ENCODE results near the gene SPDYE11.
"Not testable (repeated sequence)": the region's sequence is repeated elsewhere in the genome, so short reads cannot be mapped to it uniquely, and the experiment has no call there.

Gene SPDYE11, protein sequence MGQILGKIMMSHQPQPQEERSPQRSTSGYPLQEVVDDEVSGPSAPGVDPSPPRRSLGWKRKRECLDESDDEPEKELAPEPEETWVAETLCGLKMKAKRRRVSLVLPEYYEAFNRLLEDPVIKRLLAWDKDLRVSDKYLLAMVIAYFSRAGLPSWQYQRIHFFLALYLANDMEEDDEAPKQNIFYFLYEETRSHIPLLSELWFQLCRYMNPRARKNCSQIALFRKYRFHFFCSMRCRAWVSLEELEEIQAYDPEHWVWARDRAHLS

DNA sequence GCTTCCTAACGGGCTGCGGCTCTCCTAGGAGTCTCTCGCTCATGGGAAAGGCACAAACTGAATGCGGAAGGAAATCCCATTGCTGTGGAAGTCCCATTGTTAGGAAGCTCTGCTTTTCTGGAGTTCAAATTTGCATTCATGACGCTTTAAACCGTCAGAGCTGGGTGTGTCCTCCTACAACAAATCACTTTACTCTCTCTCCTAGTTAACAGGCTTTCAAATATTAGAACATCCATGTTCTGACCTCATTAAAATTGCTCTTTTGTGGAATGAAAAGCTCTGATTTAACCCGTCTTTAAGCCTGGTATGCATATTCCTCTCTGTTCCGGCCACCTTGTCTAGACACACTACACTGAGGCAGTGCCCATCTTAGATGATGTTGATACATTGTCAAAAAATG lies at the start of gene SPDYE11:
TSS of gene SPDYE11 (minus strand) at position 101 of the 400 bp plus-strand sequence. CDS start 1,800 bp downstream, outside the sequence.
- DNase-seq (ENCODE audit: low read depth, low spot score): not testable (repeated sequence)

DNA sequence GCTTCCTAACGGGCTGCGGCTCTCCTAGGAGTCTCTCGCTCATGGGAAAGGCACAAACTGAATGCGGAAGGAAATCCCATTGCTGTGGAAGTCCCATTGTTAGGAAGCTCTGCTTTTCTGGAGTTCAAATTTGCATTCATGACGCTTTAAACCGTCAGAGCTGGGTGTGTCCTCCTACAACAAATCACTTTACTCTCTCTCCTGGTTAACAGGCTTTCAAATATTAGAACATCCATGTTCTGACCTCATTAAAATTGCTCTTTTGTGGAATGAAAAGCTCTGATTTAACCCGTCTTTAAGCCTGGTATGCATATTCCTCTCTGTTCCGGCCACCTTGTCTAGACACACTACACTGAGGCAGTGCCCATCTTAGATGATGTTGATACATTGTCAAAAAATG lies 28.2 kb upstream of the SPDYE11 start, which contains the start of gene SPDYE9:
TSS of gene SPDYE9 (minus strand) at position 101 of the 400 bp plus-strand sequence. CDS start 1,800 bp downstream, outside the sequence.
- DNase-seq (ENCODE audit: low read depth, low spot score): not testable (repeated sequence)

DNA sequence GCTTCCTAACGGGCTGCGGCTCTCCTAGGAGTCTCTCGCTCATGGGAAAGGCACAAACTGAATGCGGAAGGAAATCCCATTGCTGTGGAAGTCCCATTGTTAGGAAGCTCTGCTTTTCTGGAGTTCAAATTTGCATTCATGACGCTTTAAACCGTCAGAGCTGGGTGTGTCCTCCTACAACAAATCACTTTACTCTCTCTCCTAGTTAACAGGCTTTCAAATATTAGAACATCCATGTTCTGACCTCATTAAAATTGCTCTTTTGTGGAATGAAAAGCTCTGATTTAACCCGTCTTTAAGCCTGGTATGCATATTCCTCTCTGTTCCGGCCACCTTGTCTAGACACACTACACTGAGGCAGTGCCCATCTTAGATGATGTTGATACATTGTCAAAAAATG lies 28.0 kb downstream of the SPDYE11 start, which contains the start of gene SPDYE8:
TSS of gene SPDYE8 (minus strand) at position 101 of the 400 bp plus-strand sequence. CDS start 1,800 bp downstream, outside the sequence.
- DNase-seq (ENCODE audit: low read depth, low spot score): not testable (repeated sequence)

DNA sequence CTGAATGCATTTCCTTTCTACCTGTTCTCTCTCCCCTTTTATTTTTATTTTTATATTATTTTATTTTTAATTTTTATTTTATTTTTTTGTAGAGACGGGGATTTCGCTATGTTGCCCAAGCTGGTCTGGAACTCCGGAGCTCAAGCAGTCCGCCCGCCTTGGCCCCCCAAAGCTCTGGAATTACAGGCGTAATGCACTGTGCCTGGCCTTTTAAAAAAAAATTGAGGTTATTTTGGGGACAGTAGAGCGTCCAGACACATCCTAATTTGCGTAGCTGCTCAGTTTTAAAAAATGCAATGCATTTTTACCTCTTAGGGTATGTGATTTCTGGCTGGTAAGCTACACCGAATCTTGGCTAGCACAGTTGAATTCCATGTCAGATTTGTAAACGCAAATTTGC lies 51.2 kb downstream of the SPDYE11 start:
- not testable (repeated sequence) for DNase-seq (ENCODE audit: low read depth, low spot score)

DNA sequence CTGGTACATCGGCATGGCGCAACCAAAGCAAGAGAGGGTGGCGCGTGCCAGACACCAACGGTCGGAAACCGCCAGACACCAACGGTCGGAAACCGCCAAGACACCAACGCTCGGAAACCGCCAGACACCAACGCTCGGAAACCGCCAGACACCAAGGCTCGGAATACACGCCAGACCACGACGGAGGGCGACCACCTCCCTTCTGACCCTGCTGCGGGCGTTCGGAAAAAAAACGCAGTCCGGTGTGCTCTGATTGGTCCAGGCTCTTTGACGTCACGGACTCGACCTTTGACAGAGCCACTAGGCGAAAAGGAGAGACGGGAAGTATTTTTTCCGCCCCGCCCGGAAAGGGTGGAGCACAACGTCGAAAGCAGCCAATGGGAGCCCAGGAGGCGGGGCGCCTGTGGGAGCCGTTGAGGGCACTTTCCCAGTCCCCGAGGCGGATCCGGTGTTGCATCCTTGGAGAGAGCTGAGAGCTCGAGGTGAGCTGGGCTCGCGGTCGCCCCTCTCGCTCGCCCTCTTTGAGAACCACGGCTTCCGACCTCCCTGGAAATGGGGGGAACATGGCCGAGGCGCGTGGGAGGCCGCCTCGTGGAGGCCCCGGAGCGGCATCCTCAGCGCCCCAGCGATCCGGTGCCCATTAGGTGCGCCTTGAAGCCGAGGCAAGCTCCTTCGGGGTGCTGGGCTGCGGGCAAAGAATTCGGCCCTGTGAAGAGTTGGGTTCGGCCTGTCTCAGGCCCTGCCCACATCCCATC lies 51.8 kb downstream of the SPDYE11 start:
- DNase-seq (ENCODE audit: low read depth, low spot score): peak; percentile 77

DNA sequence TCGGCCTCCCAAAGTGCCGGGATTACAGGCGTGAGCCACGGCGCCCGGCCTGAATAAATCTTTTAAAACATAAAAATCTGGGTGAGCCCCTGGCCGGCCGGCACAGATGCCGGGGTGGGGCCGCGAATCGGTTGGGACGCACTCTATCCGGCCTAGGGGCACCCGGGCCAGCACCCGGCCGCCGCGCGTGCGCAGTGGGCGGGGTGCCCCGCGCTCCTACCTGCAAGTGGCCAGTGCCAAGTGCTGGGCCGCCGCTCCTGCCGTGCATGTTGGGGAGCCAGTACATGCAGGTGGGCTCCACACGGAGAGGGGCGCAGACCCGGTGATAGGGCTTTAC lies 52.4 kb downstream of the SPDYE11 start:
- not testable (repeated sequence) for DNase-seq (ENCODE audit: low read depth, low spot score)

DNA sequence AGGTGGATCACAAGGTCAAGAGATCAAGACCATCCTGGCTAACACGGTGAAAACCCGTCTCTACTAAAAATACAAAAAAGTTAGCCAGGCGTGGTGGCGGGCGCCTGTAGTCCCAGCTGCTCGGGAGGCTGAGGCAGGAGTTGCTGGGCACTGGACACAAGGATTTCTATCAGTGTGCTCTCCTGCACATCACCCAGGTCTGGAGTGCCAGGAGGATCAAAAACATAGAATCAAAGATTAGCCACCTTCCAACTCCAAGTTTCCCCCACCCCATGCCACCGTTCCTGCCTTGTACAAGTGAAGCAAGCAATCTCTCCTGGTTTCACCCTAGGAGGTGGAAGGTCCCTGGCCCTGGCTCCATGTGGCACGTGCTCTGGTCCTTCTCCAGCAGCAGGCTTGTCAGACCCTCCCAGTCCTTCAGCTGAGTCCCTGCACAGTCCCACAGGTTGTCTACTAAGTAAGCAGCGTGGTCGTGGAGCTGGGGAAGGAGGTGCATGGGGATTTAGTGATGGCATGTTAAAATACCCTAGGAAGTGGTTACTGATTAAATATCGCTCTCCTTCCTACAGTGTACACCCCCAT lies 59.7 kb downstream of the SPDYE11 start:
- not testable (repeated sequence) for DNase-seq (ENCODE audit: low read depth, low spot score)

Measured in iPS DF 19.7 (cell line).